A549 (cell line): ENCODE data around the gene RXRA.

ENCODE experiments used
- EHMT2 ChIP-seq: fragments of 200-600 bp; sonication (generic); IDR thresholded peaks from 2 replicates; pipeline ENCODE4 v1.6.1; 2016; ENCODE audit warnings: antibody characterized with exemption, low read depth, mild to moderate bottlenecking, moderate library complexity
- HDAC2 ChIP-seq: fragments of 200-600 bp; sonication (generic); IDR thresholded peaks from 2 replicates; pipeline ENCODE4 v1.6.1; 2016
- KDM5A ChIP-seq: fragments of 200-600 bp; sonication (generic); IDR thresholded peaks from 2 replicates; pipeline ENCODE4 v1.6.1; 2016; ENCODE audit warnings: antibody characterized with exemption, mild to moderate bottlenecking
- MAZ ChIP-seq: fragments of 150-350 bp; IDR thresholded peaks from 2 replicates; pipeline ENCODE4 v1.6.1; 2014; ENCODE audit warnings: antibody characterized with exemption, low read depth, low read length, borderline replicate concordance
- MYC ChIP-seq: IDR thresholded peaks from 2 replicates; pipeline ENCODE4 v1.6.1; 2012; ENCODE audit warnings: mild to moderate bottlenecking, inconsistent platforms, low read length, improper control_type of control experiment, borderline replicate concordance
- PHF8 ChIP-seq: fragments of 200-600 bp; sonication (generic); IDR thresholded peaks from 2 replicates; pipeline ENCODE4 v1.6.1; 2016; ENCODE audit warnings: low read depth, mild to moderate bottlenecking, antibody characterized with exemption, moderate library complexity, borderline replicate concordance
- RCOR1 ChIP-seq: fragments of 150-350 bp; IDR thresholded peaks from 2 replicates; pipeline ENCODE4 v1.6.1; 2014; ENCODE audit warnings: antibody characterized with exemption, low read length, low read depth
- RFX5 ChIP-seq: fragments of 450-650 bp; IDR thresholded peaks from 2 replicates; pipeline ENCODE4 v1.7.1; 2014; ENCODE audit warnings: antibody characterized with exemption, mild to moderate bottlenecking, moderate library complexity
- ZC3H11A ChIP-seq: fragments of 450-650 bp; IDR thresholded peaks from 2 replicates; pipeline ENCODE4 v1.6.1; 2014; ENCODE audit warnings: antibody characterized with exemption, mild to moderate bottlenecking
- TF ChIP-seq, protein P1 (sequence below): fragments of >200 bp; sonication (Bioruptor Twin); formaldehyde crosslinking; IDR thresholded peaks from 3 replicates; pipeline ENCODE4 v1.5.1; 2016
- TF ChIP-seq, protein P2 (sequence below): IDR thresholded peaks from 2 replicates; pipeline ENCODE4 v1.6.1; 2012; ENCODE audit warnings: low read depth, borderline replicate concordance
- TF ChIP-seq, protein P3 (sequence below): fragments of 450-650 bp; IDR thresholded peaks from 2 replicates; pipeline ENCODE4 v1.6.1; 2014; ENCODE audit warnings: antibody characterized with exemption

DNA sequence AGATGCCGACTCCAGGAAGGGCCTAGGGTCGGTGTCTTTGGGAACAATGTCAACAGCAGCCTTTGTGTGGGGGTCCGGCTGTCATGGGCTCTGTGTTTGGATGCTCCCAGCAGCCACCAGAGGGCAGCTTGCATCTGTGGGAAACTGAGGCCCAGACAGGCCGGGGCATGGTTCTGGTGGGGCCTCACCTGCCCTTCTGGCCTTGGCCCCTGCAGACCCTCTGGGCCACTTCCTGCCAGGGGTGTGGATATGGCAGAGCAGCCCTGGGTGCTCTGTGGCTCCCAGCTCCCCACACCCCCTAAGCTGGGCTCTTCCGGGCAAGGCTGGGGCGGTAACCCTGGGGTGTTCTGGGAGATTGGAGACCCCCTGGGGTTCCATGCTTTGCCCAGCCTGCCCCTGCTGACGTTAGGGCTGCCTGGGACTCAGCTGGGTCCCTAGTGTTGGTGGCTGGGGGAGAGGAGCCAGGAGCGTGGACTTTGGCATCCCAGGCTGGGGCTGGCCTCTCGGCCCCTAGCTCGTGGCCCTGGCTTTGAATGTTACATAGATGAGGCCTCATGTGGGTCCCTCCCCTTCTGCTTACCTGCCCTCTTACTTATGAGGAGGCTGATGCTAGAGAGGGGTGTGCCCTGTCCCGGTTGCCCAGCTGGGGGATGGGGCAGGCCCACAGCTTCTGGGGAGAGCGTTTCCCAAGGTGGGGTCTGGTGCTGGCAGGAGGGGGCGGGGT lies 38.3 kb downstream of the RXRA start:
- TF ChIP-seq ZC3H11A (no peak), MAZ (no peak), RFX5 (no peak), HDAC2 (no peak), KDM5A (no peak), EHMT2 (no peak), PHF8 (no peak), RCOR1 (no peak), MYC (no peak)
- TF ChIP-seq, protein P1, sequence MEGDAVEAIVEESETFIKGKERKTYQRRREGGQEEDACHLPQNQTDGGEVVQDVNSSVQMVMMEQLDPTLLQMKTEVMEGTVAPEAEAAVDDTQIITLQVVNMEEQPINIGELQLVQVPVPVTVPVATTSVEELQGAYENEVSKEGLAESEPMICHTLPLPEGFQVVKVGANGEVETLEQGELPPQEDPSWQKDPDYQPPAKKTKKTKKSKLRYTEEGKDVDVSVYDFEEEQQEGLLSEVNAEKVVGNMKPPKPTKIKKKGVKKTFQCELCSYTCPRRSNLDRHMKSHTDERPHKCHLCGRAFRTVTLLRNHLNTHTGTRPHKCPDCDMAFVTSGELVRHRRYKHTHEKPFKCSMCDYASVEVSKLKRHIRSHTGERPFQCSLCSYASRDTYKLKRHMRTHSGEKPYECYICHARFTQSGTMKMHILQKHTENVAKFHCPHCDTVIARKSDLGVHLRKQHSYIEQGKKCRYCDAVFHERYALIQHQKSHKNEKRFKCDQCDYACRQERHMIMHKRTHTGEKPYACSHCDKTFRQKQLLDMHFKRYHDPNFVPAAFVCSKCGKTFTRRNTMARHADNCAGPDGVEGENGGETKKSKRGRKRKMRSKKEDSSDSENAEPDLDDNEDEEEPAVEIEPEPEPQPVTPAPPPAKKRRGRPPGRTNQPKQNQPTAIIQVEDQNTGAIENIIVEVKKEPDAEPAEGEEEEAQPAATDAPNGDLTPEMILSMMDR = no peak; the same call in 2 of the 3 replicates
- TF ChIP-seq, protein P2, sequence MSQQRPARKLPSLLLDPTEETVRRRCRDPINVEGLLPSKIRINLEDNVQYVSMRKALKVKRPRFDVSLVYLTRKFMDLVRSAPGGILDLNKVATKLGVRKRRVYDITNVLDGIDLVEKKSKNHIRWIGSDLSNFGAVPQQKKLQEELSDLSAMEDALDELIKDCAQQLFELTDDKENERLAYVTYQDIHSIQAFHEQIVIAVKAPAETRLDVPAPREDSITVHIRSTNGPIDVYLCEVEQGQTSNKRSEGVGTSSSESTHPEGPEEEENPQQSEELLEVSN = no peak
- TF ChIP-seq, protein P3, sequence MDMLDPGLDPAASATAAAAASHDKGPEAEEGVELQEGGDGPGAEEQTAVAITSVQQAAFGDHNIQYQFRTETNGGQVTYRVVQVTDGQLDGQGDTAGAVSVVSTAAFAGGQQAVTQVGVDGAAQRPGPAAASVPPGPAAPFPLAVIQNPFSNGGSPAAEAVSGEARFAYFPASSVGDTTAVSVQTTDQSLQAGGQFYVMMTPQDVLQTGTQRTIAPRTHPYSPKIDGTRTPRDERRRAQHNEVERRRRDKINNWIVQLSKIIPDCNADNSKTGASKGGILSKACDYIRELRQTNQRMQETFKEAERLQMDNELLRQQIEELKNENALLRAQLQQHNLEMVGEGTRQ = no peak
